CD8-positive, alpha-beta memory T cell (primary cell): ENCODE data around the gene GVQW3. TPM values are rescaled to one million over a fixed set of nuclear protein-coding genes. Genes with fewer than 3 reads are reported as not detected.

Experiments
- CTCF ChIA-PET: fragments of 350-600 bp; sonication (Branson Sonifier 250); formaldehyde crosslinking; loops from one replicate; lab custom pipeline; 2021; ENCODE audit warnings: antibody characterized with exemption; lab: Charles Lee
- POLR2A ChIA-PET: fragments of 350-600 bp; sonication (Branson Sonifier 250); formaldehyde crosslinking; loops from one replicate; lab custom pipeline; 2021; ENCODE audit warnings: antibody characterized with exemption; lab: Charles Lee
- DNase-seq, 5 donors: peaks; one replicate each; pipeline versions ENCODE4 v3.0.0 to v3.0.0-alpha.2; 2020 to 2022; ENCODE audit warnings: mixed read lengths in 1 of 5
- H3K27ac ChIP-seq: one replicate; pipeline ENCODE4 v1.7.0; 2013; ENCODE audit warnings: low read depth, mild to moderate bottlenecking, low read length, moderate library complexity
- H3K27me3 ChIP-seq: 2 replicates; pipeline ENCODE4 v1.7.0; 2013; ENCODE audit warnings: low read length, mild to moderate bottlenecking; ENCODE audit not compliant: insufficient read depth, poor library complexity, severe bottlenecking
- H3K36me3 ChIP-seq: 2 replicates; pipeline ENCODE4 v1.7.0; 2013; ENCODE audit warnings: mild to moderate bottlenecking, low read length, moderate library complexity; ENCODE audit not compliant: insufficient read depth
- H3K4me1 ChIP-seq: 2 replicates; pipeline ENCODE4 v1.7.0; 2013; ENCODE audit warnings: mild to moderate bottlenecking, low read length, moderate library complexity; ENCODE audit not compliant: insufficient read depth
- H3K4me3 ChIP-seq: 2 replicates; pipeline ENCODE4 v1.7.0; 2013; ENCODE audit warnings: mild to moderate bottlenecking, low read length
- H3K9me3 ChIP-seq: 2 replicates; pipeline ENCODE4 v1.7.0; 2013; ENCODE audit warnings: mild to moderate bottlenecking, low read length
- H3K27ac Mint-ChIP-seq, 8 donors: one replicate each; pipeline ENCODE4 v1.8.0; 2020 to 2021; ENCODE audit warnings: mixed read lengths in 8 of 8, mild to moderate bottlenecking in 6 of 8, inconsistent platforms in 3 of 8, moderate library complexity in 3 of 8
- H3K27me3 Mint-ChIP-seq, 2 donors: one replicate each; pipeline ENCODE4 v1.8.0; 2020 to 2021; ENCODE audit warnings: mixed read lengths in 2 of 2, mild to moderate bottlenecking in 1 of 2, moderate library complexity in 1 of 2
- H3K36me3 Mint-ChIP-seq, 3 donors: one replicate each; pipeline ENCODE4 v1.8.0; 2020 to 2021; ENCODE audit warnings: mixed read lengths in 3 of 3, inconsistent platforms in 1 of 3, mild to moderate bottlenecking in 1 of 3
- H3K4me1 Mint-ChIP-seq, 3 donors: one replicate each; pipeline ENCODE4 v1.8.0; 2020 to 2021; ENCODE audit warnings: mixed read lengths in 3 of 3, inconsistent platforms in 1 of 3, mild to moderate bottlenecking in 1 of 3
- H3K4me3 Mint-ChIP-seq, 7 donors: one replicate each; pipeline ENCODE4 v1.8.0; 2020 to 2021; ENCODE audit warnings: mixed read lengths in 7 of 7, mild to moderate bottlenecking in 6 of 7, moderate library complexity in 4 of 7, inconsistent platforms in 2 of 7
- H3K9me3 Mint-ChIP-seq, 5 donors: one replicate each; pipeline ENCODE4 v1.8.0; 2020 to 2022; ENCODE audit warnings: mixed read lengths in 5 of 5, mild to moderate bottlenecking in 3 of 5, moderate library complexity in 2 of 5, inconsistent platforms in 1 of 5
- polyA plus RNA-seq: library from polyadenylated mRNA; unstranded; fragments of 300-500 nt; fragmentation: Illumina TruSeq; gene quantifications from one replicate; pipeline ENCODE4 v1.2.3, GENCODE V29; 2021
- total RNA-seq, 2 experiments: library from RNA; stranded (reverse); gene quantifications; one replicate each; pipeline ENCODE4 v1.2.3, GENCODE V29; 2021

The GVQW3 gene
- total RNA-seq (1 to 10 TPM; 2.5 TPM), polyA plus RNA-seq (1.0 TPM)

GRCh38 chr11:76380977-76381719 lies at the start of gene GVQW3, which contains the start of gene THAP12:
GVQW3 (plus strand) TSS chr11:76381323; CDS start chr11:76381829, 506 bp downstream.
THAP12 (minus strand) TSS chr11:76381132; CDS start chr11:76380836, 296 bp downstream.
- no peaks in the 10 kb centered on the region for H3K9me3 Mint-ChIP-seq
- H3K27me3 Mint-ChIP-seq = peaks cover 0 to 2% of the 10 kb centered on the region in 2 donors
- Histone ChIP-seq H3K27ac (peak within 1 kb of the TSS; percentile 69), H3K36me3 (no peaks in the 10 kb centered on the region), H3K4me1 (peaks cover 35% of the 10 kb centered on the region), H3K27me3 (no peaks in the 10 kb centered on the region), H3K4me3 (peak within 1 kb of the TSS; percentile 97), H3K9me3 (no peaks in the 10 kb centered on the region)
- ChIA-PET POLR2A (no interaction called here), CTCF (no interaction called here)
- H3K27ac Mint-ChIP-seq = peak within 1 kb of the TSS; percentile 82 to 98 (median 96)
- peak; percentile 94 to 99 (median 98) for DNase-seq
- H3K4me3 Mint-ChIP-seq = peak within 1 kb of the TSS; percentile 92 to 98 (median 96)
- peaks cover 0 to 16% (median 7%) of the 10 kb centered on the region in 3 donors for H3K36me3 Mint-ChIP-seq
- H3K4me1 Mint-ChIP-seq = peaks cover 60 to 68% (median 67%) of the 10 kb centered on the region in 3 donors

- Mint-ChIP-seq H3K36me3 (peaks cover 0 to 6% (median 0%) of the 10 kb centered on the region in 3 donors), H3K4me1 (peaks cover 3 to 13% (median 9%) of the 10 kb centered on the region in 3 donors), H3K27me3 (peaks cover 0 to 4% of the 10 kb centered on the region in 2 donors), H3K27ac (peak overlapping the region in 1 of 8 donors; percentile 15), H3K4me3 (no peak overlapping the region), H3K9me3 (peaks cover 6 to 14% (median 10%) of the 10 kb centered on the region in 5 donors)
- POLR2A ChIA-PET = no interaction called here
- Histone ChIP-seq H3K4me1 (no peaks in the 10 kb centered on the region), H3K4me3 (no peak overlapping the region), H3K27me3 (no peaks in the 10 kb centered on the region), H3K9me3 (no peaks in the 10 kb centered on the region), H3K36me3 (no peaks in the 10 kb centered on the region), H3K27ac (no peak overlapping the region)
- CTCF ChIA-PET = no interaction called here
- no peak for DNase-seq
Observed at GRCh38 chr11:76334826-76335389, 46.2 kb upstream of the GVQW3 start.

DNA sequence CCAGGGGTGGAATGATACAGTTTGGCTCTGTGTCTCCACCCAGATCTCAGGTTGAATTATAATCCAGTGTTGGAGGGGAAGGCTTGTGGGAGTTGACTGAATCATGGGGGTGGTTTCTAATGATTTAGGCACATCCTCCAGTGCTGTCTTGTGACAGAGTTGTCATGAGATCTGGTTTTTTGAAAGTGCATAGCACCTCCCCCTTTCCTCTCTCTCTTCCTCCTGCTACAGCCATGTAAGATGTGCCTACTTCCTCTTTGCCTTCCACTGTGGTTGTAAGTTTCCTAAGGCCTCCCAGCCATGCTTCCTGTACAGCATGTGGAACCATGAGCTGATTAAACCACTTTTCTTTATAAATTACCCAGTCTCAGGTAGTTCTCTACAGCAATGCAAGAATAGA lies 45.3 kb upstream of the GVQW3 start:
- Histone ChIP-seq H3K36me3 (no peaks in the 10 kb centered on the region), H3K27me3 (no peaks in the 10 kb centered on the region), H3K4me3 (no peak overlapping the region), H3K9me3 (no peaks in the 10 kb centered on the region), H3K4me1 (no peaks in the 10 kb centered on the region), H3K27ac (no peak overlapping the region)
- Mint-ChIP-seq H3K4me1 (peaks cover 3 to 13% (median 9%) of the 10 kb centered on the region in 3 donors), H3K27ac (no peak overlapping the region), H3K9me3 (peaks cover 6 to 14% (median 10%) of the 10 kb centered on the region in 5 donors), H3K36me3 (peaks cover 0 to 6% (median 0%) of the 10 kb centered on the region in 3 donors), H3K4me3 (no peak overlapping the region), H3K27me3 (peaks cover 0 to 4% of the 10 kb centered on the region in 2 donors)
- CTCF ChIA-PET = no interaction called here
- no peak for DNase-seq
- POLR2A ChIA-PET = no interaction called here

- H3K27ac Mint-ChIP-seq = peak overlapping the region in 1 of 8 donors; percentile 24
- peaks cover 6 to 14% (median 10%) of the 10 kb centered on the region in 5 donors for H3K9me3 Mint-ChIP-seq
- peaks cover 0 to 6% (median 0%) of the 10 kb centered on the region in 3 donors for H3K36me3 Mint-ChIP-seq
- POLR2A ChIA-PET = no interaction called here
- peaks cover 0 to 4% of the 10 kb centered on the region in 2 donors for H3K27me3 Mint-ChIP-seq
- H3K9me3 ChIP-seq = no peaks in the 10 kb centered on the region
- peaks cover 6 to 21% (median 9%) of the 10 kb centered on the region in 3 donors for H3K4me1 Mint-ChIP-seq
- no peaks in the 10 kb centered on the region for H3K4me1 ChIP-seq
- H3K4me3 ChIP-seq = no peak overlapping the region
- no peaks in the 10 kb centered on the region for H3K27me3 ChIP-seq
- H3K36me3 ChIP-seq = no peaks in the 10 kb centered on the region
- DNase-seq = no peak
- CTCF ChIA-PET = no interaction called here
- H3K4me3 Mint-ChIP-seq = no peak overlapping the region
- no peak overlapping the region for H3K27ac ChIP-seq
Observed at GRCh38 chr11:76336597-76336996, 44.5 kb upstream of the GVQW3 start.

- Histone ChIP-seq H3K9me3 (no peaks in the 10 kb centered on the region), H3K36me3 (no peaks in the 10 kb centered on the region), H3K4me3 (no peak overlapping the region), H3K4me1 (no peaks in the 10 kb centered on the region), H3K27ac (no peak overlapping the region), H3K27me3 (no peaks in the 10 kb centered on the region)
- ChIA-PET CTCF (interaction anchor here (1.7 kb wide), 1 partner anchor 129 kb away, joined by 4 read pairs; no protein-coding TSS in a partner anchor), POLR2A (no interaction called here)
- Mint-ChIP-seq H3K4me1 (peaks cover 6 to 21% (median 9%) of the 10 kb centered on the region in 3 donors), H3K36me3 (peaks cover 0 to 6% (median 0%) of the 10 kb centered on the region in 3 donors), H3K9me3 (peaks cover 6 to 14% (median 10%) of the 10 kb centered on the region in 5 donors), H3K4me3 (no peak overlapping the region), H3K27ac (peak overlapping the region in 1 of 8 donors; percentile 36), H3K27me3 (peaks cover 0 to 4% of the 10 kb centered on the region in 2 donors)
- DNase-seq = no peak
Observed at GRCh38 chr11:76337469-76337868, 43.7 kb upstream of the GVQW3 start.

DNA sequence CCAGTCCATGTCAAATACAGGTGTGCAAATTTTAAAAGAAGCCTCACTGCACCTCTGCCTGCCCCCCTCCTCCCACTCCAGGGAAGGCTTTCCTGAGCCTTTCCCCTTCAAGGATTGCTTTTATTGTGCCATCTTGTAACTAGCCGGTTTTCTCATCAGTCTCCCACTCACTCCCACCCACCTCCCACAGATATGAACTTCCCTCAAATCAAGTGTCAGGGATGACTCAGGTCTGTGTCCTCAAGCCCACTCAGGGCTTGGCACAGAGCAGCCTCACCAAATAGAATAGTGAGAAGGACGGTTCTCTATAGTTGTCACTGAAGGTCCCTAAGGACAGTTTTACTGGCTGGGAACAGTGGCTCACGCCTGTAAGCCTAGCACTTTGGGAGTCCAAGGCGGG lies 43.2 kb upstream of the GVQW3 start:
- POLR2A ChIA-PET = no interaction called here
- Histone ChIP-seq H3K4me1 (no peaks in the 10 kb centered on the region), H3K27me3 (no peaks in the 10 kb centered on the region), H3K27ac (no peak overlapping the region), H3K36me3 (no peaks in the 10 kb centered on the region), H3K9me3 (no peaks in the 10 kb centered on the region), H3K4me3 (no peak overlapping the region)
- Mint-ChIP-seq H3K27me3 (peaks cover 0 to 4% of the 10 kb centered on the region in 2 donors), H3K9me3 (peaks cover 6 to 14% (median 10%) of the 10 kb centered on the region in 5 donors), H3K4me3 (no peak overlapping the region), H3K4me1 (peaks cover 6 to 21% (median 9%) of the 10 kb centered on the region in 3 donors), H3K27ac (peak overlapping the region in 2 of 8 donors; percentile 16 to 36), H3K36me3 (peaks cover 0 to 6% (median 0%) of the 10 kb centered on the region in 3 donors)
- CTCF ChIA-PET = interaction anchor here (1.7 kb wide), 1 partner anchor 129 kb away, joined by 4 read pairs; no protein-coding TSS in a partner anchor
- DNase-seq = no peak

- Histone ChIP-seq H3K36me3 (no peaks in the 10 kb centered on the region), H3K4me1 (no peaks in the 10 kb centered on the region), H3K4me3 (no peak overlapping the region), H3K27me3 (no peaks in the 10 kb centered on the region), H3K9me3 (no peaks in the 10 kb centered on the region), H3K27ac (no peak overlapping the region)
- H3K9me3 Mint-ChIP-seq = peaks cover 6 to 13% (median 10%) of the 10 kb centered on the region in 5 donors
- CTCF ChIA-PET = interaction anchor here (1.3 kb wide), 1 partner anchor 11 kb away, joined by 3 read pairs; no protein-coding TSS in a partner anchor
- POLR2A ChIA-PET = no interaction called here
- no peak for DNase-seq
- H3K36me3 Mint-ChIP-seq = peaks cover 0 to 5% (median 0%) of the 10 kb centered on the region in 3 donors
- H3K27me3 Mint-ChIP-seq = peaks cover 0 to 4% of the 10 kb centered on the region in 2 donors
- no peak overlapping the region for H3K4me3 Mint-ChIP-seq
- H3K4me1 Mint-ChIP-seq = peaks cover 6 to 21% (median 9%) of the 10 kb centered on the region in 3 donors
- H3K27ac Mint-ChIP-seq = peak overlapping the region in 2 of 8 donors; percentile 19 to 78
Observed at GRCh38 chr11:76339221-76339620, 41.9 kb upstream of the GVQW3 start.
